ENCODE measurements around the gene COPA.

- TF ChIP-seq NFRKB (IDR thresholded peaks at IDR 0.05) (no peak), HDGF (IDR thresholded peaks at IDR 0.05; ENCODE audit: borderline replicate concordance) (no peak), FOXM1 (IDR thresholded peaks at IDR 0.05; ENCODE audit: borderline replicate concordance) (no peak), PKNOX1 (IDR thresholded peaks at IDR 0.05) (no peak), ZNF384 (IDR thresholded peaks at IDR 0.05) (no peak), L3MBTL2 (conservative IDR thresholded peaks at IDR 0.05) (no peak), TARDBP (IDR thresholded peaks at IDR 0.05) (no peak), SP1 (IDR thresholded peaks at IDR 0.05) (no peak), FOXA1 (IDR thresholded peaks at IDR 0.05) (no peak), FOXK2 (IDR thresholded peaks at IDR 0.05) (no peak), ELF4 (IDR thresholded peaks at IDR 0.05) (no peak)
These were observed 11.4 kb upstream of the COPA start for GRCh38 chr1:160354388-160354985.

Data from HEK293T (cell line).